ENCODE data around the gene NACC1.

GRCh38 chr19:13181747-13182388 is 63.8 kb downstream of the NACC1 start:
- TF ChIP-seq, protein P1, sequence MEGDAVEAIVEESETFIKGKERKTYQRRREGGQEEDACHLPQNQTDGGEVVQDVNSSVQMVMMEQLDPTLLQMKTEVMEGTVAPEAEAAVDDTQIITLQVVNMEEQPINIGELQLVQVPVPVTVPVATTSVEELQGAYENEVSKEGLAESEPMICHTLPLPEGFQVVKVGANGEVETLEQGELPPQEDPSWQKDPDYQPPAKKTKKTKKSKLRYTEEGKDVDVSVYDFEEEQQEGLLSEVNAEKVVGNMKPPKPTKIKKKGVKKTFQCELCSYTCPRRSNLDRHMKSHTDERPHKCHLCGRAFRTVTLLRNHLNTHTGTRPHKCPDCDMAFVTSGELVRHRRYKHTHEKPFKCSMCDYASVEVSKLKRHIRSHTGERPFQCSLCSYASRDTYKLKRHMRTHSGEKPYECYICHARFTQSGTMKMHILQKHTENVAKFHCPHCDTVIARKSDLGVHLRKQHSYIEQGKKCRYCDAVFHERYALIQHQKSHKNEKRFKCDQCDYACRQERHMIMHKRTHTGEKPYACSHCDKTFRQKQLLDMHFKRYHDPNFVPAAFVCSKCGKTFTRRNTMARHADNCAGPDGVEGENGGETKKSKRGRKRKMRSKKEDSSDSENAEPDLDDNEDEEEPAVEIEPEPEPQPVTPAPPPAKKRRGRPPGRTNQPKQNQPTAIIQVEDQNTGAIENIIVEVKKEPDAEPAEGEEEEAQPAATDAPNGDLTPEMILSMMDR (IDR thresholded peaks at IDR 0.05), result no peak
- no peak for TF ChIP-seq POLR2AphosphoS5 (IDR thresholded peaks at IDR 0.05)
